HG03565 (cell line): Measurements from ENCODE around the gene GAB3.
"Not testable (repeated sequence)": the region's sequence is repeated elsewhere in the genome, so short reads cannot be mapped to it uniquely, and the experiment has no call there.

ENCODE experiments used
- ATAC-seq: cut with Tn5 transposase; IDR thresholded peaks from one replicate; pipeline ENCODE4 v1.9.1; 2021; ENCODE audit warnings: mild to moderate bottlenecking, moderate library complexity; ENCODE audit not compliant: unreplicated experiment

Gene GAB3

GRCh38 chrX:154724993-154725756 is 25.7 kb downstream of the GAB3 start:
- no peak for ATAC-seq

- ATAC-seq: no peak
These were observed 29.7 kb downstream of the GAB3 start for GRCh38 chrX:154721155-154721554.

- no peak for ATAC-seq
These were observed 30.8 kb downstream of the GAB3 start for GRCh38 chrX:154720067-154720466.

- no peak for ATAC-seq
These were observed 31.7 kb downstream of the GAB3 start for GRCh38 chrX:154719132-154719675.

- no peak for ATAC-seq
These were observed 32.3 kb downstream of the GAB3 start for GRCh38 chrX:154718616-154719015.

GRCh38 chrX:154717824-154718223 is 33.1 kb downstream of the GAB3 start:
- no peak for ATAC-seq

GRCh38 chrX:154715825-154716224 is 35.1 kb downstream of the GAB3 start:
- no peak for ATAC-seq

GRCh38 chrX:154714925-154715324 is 36.0 kb downstream of the GAB3 start:
- ATAC-seq: no peak

GRCh38 chrX:154712781-154713740 is 37.8 kb downstream of the GAB3 start:
- ATAC-seq: peak; percentile 89

- no peak for ATAC-seq
These were observed 39.6 kb downstream of the GAB3 start for GRCh38 chrX:154711264-154711663.

- ATAC-seq: no peak
These were observed 40.6 kb downstream of the GAB3 start for GRCh38 chrX:154710309-154710708.

- ATAC-seq: no peak
These were observed 52.1 kb downstream of the GAB3 start for GRCh38 chrX:154698630-154699248.

- ATAC-seq: no peak
These were observed 54.2 kb downstream of the GAB3 start for GRCh38 chrX:154696676-154697045.

GRCh38 chrX:154695911-154696675 is 54.8 kb downstream of the GAB3 start:
- no peak for ATAC-seq

GRCh38 chrX:154693394-154693793 is 57.5 kb downstream of the GAB3 start:
- no peak for ATAC-seq

GRCh38 chrX:154690438-154690837 is 60.4 kb downstream of the GAB3 start:
- not testable (repeated sequence) for ATAC-seq

GRCh38 chrX:154672084-154672483 is 78.8 kb downstream of the GAB3 start:
- not testable (repeated sequence) for ATAC-seq

GRCh38 chrX:154670848-154671247 is 80.0 kb downstream of the GAB3 start:
- not testable (repeated sequence) for ATAC-seq

GRCh38 chrX:154661899-154662298 is 89.0 kb downstream of the GAB3 start:
- ATAC-seq: no peak

- no peak for ATAC-seq
These were observed 89.7 kb downstream of the GAB3 start for GRCh38 chrX:154661170-154661569.
